Panc1 (cell line): ENCODE data around the gene TRPC6.

Source experiments
- REST ChIP-seq, 2 experiments: IDR thresholded peaks; 2 replicates each; pipeline ENCODE4 v1.6.1; 2011 to 2012; ENCODE audit warnings: low read depth in 2 of 2, control low read depth in 1 of 2, low read length in 1 of 2, mild to moderate bottlenecking in 1 of 2, moderate library complexity in 1 of 2; ENCODE audit not compliant: insufficient read depth in 1 of 2
- TF ChIP-seq, protein P1 (sequence below): fragments of 450-650 bp; IDR thresholded peaks from 2 replicates; pipeline ENCODE4 v1.5.1; 2017; ENCODE audit warnings: mild to moderate bottlenecking

- TF ChIP-seq, protein P1, sequence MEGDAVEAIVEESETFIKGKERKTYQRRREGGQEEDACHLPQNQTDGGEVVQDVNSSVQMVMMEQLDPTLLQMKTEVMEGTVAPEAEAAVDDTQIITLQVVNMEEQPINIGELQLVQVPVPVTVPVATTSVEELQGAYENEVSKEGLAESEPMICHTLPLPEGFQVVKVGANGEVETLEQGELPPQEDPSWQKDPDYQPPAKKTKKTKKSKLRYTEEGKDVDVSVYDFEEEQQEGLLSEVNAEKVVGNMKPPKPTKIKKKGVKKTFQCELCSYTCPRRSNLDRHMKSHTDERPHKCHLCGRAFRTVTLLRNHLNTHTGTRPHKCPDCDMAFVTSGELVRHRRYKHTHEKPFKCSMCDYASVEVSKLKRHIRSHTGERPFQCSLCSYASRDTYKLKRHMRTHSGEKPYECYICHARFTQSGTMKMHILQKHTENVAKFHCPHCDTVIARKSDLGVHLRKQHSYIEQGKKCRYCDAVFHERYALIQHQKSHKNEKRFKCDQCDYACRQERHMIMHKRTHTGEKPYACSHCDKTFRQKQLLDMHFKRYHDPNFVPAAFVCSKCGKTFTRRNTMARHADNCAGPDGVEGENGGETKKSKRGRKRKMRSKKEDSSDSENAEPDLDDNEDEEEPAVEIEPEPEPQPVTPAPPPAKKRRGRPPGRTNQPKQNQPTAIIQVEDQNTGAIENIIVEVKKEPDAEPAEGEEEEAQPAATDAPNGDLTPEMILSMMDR = no peak
- TF ChIP-seq REST (IDR thresholded peaks at IDR 0.05; ENCODE audit: insufficient read depth in 1 of 2, low read depth in 2 of 2, low read length in 1 of 2) = no peak
These were observed 55.3 kb downstream of the TRPC6 start for GRCh38 chr11:101528541-101528940.
